ENCODE data around the gene RBMS1. TPM values are rescaled to one million over a fixed set of nuclear protein-coding genes. Genes with fewer than 3 reads are reported as not detected.
A peak's percentile ranks its signal among the peaks of the same experiment; 100 is the strongest.

The RBMS1 gene
- total RNA-seq, 1 experiment from 2014 or later, result 77.5 TPM

GRCh38 chr2:160269365-160269764 is 224.2 kb downstream of the RBMS1 start:
- Histone ChIP-seq H4K91ac (ENCODE audit: insufficient read length, low read depth, low read length) (no peak overlapping the region), H3K23me2 (ENCODE audit: insufficient read length, low read depth, low read length, poor library complexity, severe bottlenecking) (peaks cover 5% of the 10 kb centered on the region), H3K9me3 (ENCODE audit: control insufficient read depth, low read depth, low read length) (no peaks in the 10 kb centered on the region), H4K5ac (ENCODE audit: insufficient read length, low read depth, low read length) (no peak overlapping the region), H2BK20ac (ENCODE audit: low read depth, low read length, poor library complexity, severe bottlenecking) (no peak overlapping the region), H3K14ac (ENCODE audit: insufficient read depth, low read length) (no peak overlapping the region), H3T11ph (ENCODE audit: low read length) (no peak overlapping the region), H3K18ac (ENCODE audit: insufficient read length, low read depth, low read length) (peak overlapping the region; percentile 18), H2BK15ac (ENCODE audit: low read depth, low read length) (no peak overlapping the region), H2AFZ (ENCODE audit: low read length) (peak overlapping the region; percentile 40), H2BK5ac (ENCODE audit: insufficient read length, low read length) (no peak overlapping the region), H4K20me1 (ENCODE audit: control insufficient read depth, insufficient read depth, insufficient read length) (no peaks in the 10 kb centered on the region), H3K27me3 (ENCODE audit: insufficient read depth, low read length) (no peaks in the 10 kb centered on the region; the same call in 1 of the 2 replicates), H2BK12ac (ENCODE audit: insufficient read length, low read depth, low read length) (no peak overlapping the region), H3K9ac (ENCODE audit: extremely low read depth, insufficient read length, low read length) (peak overlapping the region; percentile 77), H3K56ac (ENCODE audit: insufficient read length, low read depth, low read length) (no peak overlapping the region), H4K8ac (replicated peaks; ENCODE audit: insufficient read length, low read depth, low read length) (no peak overlapping the region), H3K4ac (ENCODE audit: low read depth, low read length) (no peak overlapping the region), H3K79me1 (ENCODE audit: insufficient read depth, low read depth, low read length, poor library complexity, severe bottlenecking) (no peaks in the 10 kb centered on the region), H3K23ac (ENCODE audit: insufficient read length, low read depth, low read length) (no peak overlapping the region), H3K4me1 (ENCODE audit: insufficient read depth, low read length) (peaks cover 8% of the 10 kb centered on the region; the same call in 1 of the 2 replicates), H3K4me2 (ENCODE audit: insufficient read depth, insufficient read length, low read length) (peak overlapping the region; percentile 39), H2BK120ac (ENCODE audit: low read depth, low read length, poor library complexity, severe bottlenecking) (no peak overlapping the region), H3K27ac (ENCODE audit: insufficient read length, low read depth, low read length) (no peak overlapping the region), H2AK5ac (ENCODE audit: insufficient read length, low read length) (no peak overlapping the region), H3K79me2 (ENCODE audit: insufficient read depth, low read length) (no peaks in the 10 kb centered on the region)
- H3K27me3 Mint-ChIP-seq (ENCODE audit: low read depth), result peaks cover 19% of the 10 kb centered on the region
- no peaks in the 10 kb centered on the region for H3K9me3 Mint-ChIP-seq
- WGBS (ENCODE audit: extremely low coverage, insufficient read length, low lambda C conversion rate), result no CpG with 5 or more reads among the region's 4 CpGs
- H3K27ac Mint-ChIP-seq, result peak overlapping the region in 2 of 3 experiments; percentile 40 to 96; a peak in 3 of 7 replicates
- H3K36me3 Mint-ChIP-seq (ENCODE audit: insufficient read depth in 1 of 3, low read depth in 3 of 3), result peaks cover 2 to 19% (median 13%) of the 10 kb centered on the region in 3 experiments; a peak in 6 of 7 replicates
- H3K4me3 Mint-ChIP-seq, result peak overlapping the region; percentile 77 to 80
- H3K4me1 Mint-ChIP-seq, result peaks cover 28 to 35% of the 10 kb centered on the region in 2 experiments
- TF ChIP-seq CTCF (conservative IDR thresholded peaks at IDR 0.05), result no peak
- DNase-seq, result no peak

Data from H9 (cell line).